Measurements from ENCODE around the gene DDO. TPM values are rescaled to one million over a fixed set of nuclear protein-coding genes. Genes with fewer than 3 reads are reported as not detected.

The DDO gene
- total and polyA plus RNA-seq, 2 experiments from 2014 or later = 0.10 TPM; not detected in 1

DNA sequence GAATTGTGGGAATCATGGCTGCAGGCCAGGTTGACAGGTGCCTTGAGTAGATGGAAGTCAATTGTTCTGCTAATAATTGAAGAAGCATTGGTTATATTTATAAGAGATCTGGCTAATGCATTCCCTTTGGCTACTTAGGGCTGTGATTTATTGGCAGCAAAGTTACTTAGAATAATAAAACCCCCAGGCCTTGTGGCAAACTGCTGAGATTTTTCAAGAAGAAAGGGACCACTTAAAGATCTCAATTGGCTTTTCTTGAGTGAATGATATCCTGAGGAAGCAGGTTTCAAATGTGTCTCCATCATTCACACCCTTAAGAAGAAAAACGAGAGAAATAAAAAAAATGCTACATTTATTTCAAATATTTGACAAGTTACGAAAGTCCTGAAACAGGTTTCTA is 27.4 kb downstream of the DDO start (continued):
- TF ChIP-seq, protein P1, sequence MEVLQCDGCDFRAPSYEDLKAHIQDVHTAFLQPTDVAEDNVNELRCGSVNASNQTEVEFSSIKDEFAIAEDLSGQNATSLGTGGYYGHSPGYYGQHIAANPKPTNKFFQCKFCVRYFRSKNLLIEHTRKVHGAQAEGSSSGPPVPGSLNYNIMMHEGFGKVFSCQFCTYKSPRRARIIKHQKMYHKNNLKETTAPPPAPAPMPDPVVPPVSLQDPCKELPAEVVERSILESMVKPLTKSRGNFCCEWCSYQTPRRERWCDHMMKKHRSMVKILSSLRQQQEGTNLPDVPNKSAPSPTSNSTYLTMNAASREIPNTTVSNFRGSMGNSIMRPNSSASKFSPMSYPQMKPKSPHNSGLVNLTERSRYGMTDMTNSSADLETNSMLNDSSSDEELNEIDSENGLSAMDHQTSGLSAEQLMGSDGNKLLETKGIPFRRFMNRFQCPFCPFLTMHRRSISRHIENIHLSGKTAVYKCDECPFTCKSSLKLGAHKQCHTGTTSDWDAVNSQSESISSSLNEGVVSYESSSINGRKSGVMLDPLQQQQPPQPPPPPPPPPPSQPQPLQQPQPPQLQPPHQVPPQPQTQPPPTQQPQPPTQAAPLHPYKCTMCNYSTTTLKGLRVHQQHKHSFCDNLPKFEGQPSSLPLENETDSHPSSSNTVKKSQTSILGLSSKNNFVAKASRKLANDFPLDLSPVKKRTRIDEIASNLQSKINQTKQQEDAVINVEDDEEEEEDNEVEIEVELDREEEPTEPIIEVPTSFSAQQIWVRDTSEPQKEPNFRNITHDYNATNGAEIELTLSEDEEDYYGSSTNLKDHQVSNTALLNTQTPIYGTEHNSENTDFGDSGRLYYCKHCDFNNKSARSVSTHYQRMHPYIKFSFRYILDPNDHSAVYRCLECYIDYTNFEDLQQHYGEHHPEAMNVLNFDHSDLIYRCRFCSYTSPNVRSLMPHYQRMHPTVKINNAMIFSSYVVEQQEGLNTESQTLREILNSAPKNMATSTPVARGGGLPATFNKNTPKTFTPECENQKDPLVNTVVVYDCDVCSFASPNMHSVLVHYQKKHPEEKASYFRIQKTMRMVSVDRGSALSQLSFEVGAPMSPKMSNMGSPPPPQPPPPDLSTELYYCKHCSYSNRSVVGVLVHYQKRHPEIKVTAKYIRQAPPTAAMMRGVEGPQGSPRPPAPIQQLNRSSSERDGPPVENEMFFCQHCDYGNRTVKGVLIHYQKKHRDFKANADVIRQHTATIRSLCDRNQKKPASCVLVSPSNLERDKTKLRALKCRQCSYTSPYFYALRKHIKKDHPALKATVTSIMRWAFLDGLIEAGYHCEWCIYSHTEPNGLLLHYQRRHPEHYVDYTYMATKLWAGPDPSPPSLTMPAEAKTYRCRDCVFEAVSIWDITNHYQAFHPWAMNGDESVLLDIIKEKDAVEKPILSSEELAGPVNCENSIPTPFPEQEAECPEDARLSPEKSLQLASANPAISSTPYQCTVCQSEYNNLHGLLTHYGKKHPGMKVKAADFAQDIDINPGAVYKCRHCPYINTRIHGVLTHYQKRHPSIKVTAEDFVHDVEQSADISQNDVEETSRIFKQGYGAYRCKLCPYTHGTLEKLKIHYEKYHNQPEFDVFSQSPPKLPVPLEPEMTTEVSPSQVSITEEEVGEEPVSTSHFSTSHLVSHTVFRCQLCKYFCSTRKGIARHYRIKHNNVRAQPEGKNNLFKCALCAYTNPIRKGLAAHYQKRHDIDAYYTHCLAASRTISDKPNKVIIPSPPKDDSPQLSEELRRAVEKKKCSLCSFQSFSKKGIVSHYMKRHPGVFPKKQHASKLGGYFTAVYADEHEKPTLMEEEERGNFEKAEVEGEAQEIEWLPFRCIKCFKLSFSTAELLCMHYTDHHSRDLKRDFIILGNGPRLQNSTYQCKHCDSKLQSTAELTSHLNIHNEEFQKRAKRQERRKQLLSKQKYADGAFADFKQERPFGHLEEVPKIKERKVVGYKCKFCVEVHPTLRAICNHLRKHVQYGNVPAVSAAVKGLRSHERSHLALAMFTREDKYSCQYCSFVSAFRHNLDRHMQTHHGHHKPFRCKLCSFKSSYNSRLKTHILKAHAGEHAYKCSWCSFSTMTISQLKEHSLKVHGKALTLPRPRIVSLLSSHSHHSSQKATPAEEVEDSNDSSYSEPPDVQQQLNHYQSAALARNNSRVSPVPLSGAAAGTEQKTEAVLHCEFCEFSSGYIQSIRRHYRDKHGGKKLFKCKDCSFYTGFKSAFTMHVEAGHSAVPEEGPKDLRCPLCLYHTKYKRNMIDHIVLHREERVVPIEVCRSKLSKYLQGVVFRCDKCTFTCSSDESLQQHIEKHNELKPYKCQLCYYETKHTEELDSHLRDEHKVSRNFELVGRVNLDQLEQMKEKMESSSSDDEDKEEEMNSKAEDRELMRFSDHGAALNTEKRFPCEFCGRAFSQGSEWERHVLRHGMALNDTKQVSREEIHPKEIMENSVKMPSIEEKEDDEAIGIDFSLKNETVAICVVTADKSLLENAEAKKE (CRISPR knock-in tag; IDR thresholded peaks at IDR 0.05) = no peak
- no peak for TF ChIP-seq ZNF114 (CRISPR knock-in tag; IDR thresholded peaks at IDR 0.05)
- TF ChIP-seq, protein P2, sequence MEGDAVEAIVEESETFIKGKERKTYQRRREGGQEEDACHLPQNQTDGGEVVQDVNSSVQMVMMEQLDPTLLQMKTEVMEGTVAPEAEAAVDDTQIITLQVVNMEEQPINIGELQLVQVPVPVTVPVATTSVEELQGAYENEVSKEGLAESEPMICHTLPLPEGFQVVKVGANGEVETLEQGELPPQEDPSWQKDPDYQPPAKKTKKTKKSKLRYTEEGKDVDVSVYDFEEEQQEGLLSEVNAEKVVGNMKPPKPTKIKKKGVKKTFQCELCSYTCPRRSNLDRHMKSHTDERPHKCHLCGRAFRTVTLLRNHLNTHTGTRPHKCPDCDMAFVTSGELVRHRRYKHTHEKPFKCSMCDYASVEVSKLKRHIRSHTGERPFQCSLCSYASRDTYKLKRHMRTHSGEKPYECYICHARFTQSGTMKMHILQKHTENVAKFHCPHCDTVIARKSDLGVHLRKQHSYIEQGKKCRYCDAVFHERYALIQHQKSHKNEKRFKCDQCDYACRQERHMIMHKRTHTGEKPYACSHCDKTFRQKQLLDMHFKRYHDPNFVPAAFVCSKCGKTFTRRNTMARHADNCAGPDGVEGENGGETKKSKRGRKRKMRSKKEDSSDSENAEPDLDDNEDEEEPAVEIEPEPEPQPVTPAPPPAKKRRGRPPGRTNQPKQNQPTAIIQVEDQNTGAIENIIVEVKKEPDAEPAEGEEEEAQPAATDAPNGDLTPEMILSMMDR (conservative IDR thresholded peaks at IDR 0.05; ENCODE audit: low read depth in 2 of 2) = no peak

DNA sequence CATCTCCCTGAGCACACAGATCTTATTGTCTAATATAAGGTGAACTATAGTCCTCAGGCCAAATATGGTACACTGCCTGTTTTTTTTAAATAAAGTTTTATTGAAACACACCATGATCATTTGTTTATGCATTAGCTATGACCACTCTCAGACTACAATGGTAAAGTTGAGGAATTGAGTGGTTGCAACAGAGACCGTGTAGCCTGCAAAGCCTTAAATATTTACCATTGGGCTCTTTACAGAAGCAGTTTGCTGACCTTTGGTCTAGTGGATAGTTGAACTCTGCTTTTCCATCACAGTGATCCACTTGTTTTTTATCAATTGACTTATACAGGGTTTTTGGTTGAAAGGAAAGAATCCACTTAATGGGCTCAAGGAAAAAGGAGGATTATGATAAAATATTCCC is 29.9 kb downstream of the DDO start:
- Histone ChIP-seq H3K9me2 (ENCODE audit: insufficient read depth) (0 out of 2 replicates have a peak, but pooled peaks cover 9% of the 10 kb centered on the region), H3K4me1 (ENCODE audit: insufficient read depth) (peaks cover 3% of the 10 kb centered on the region), H3K4me2 (no peak overlapping the region), H3F3A (replicated peaks; ENCODE audit: low read depth) (no peaks in the 10 kb centered on the region), H3K36me3 (ENCODE audit: insufficient read depth) (no peaks in the 10 kb centered on the region), H3K4me3 (no peak overlapping the region), H3K27ac (ENCODE audit: low read depth) (no peak overlapping the region), H2AFZ (no peak overlapping the region), H4K20me1 (replicated peaks; ENCODE audit: insufficient read depth) (no peaks in the 10 kb centered on the region), H3K27me3 (ENCODE audit: insufficient read depth) (no peaks in the 10 kb centered on the region), H3K79me2 (replicated peaks; ENCODE audit: insufficient read depth) (no peaks in the 10 kb centered on the region)
- no peak overlapping the region for H3K27ac Mint-ChIP-seq
- no peaks in the 10 kb centered on the region for H3K27me3 Mint-ChIP-seq (ENCODE audit: insufficient read depth, low read depth, poor library complexity)
- peaks cover 4% of the 10 kb centered on the region; the same call in 1 of the 3 replicates for H3K9me3 Mint-ChIP-seq
- no peak overlapping the region for H3K4me3 Mint-ChIP-seq
- no peaks in the 10 kb centered on the region for H3K36me3 Mint-ChIP-seq (ENCODE audit: low read depth)
- H3K4me1 Mint-ChIP-seq = peaks cover 9% of the 10 kb centered on the region
- DNase-seq (ENCODE audit: low spot score) (no peak), ATAC-seq (no peak)
- TF ChIP-seq, protein P1 (CRISPR knock-in tag; IDR thresholded peaks at IDR 0.05) = no peak
- TF ChIP-seq ZNF114 (CRISPR knock-in tag; IDR thresholded peaks at IDR 0.05) (no peak), NANOG (IDR thresholded peaks at IDR 0.05; ENCODE audit: borderline replicate concordance) (no peak)
- TF ChIP-seq, protein P2 (conservative IDR thresholded peaks at IDR 0.05; ENCODE audit: low read depth in 2 of 2) = no peak
